ENCODE results near the gene AAK1. TPM values are rescaled to one million over a fixed set of nuclear protein-coding genes. Genes with fewer than 3 reads are reported as not detected.
"Not testable (repeated sequence)": the region's sequence is repeated elsewhere in the genome, so short reads cannot be mapped to it uniquely, and the experiment has no call there.

AAK1 gene
- polyA plus RNA-seq, 4 donors, result 8.7 to 36.5 (median 16.7) TPM

GRCh38 chr2:69647196-69647595, 3.7 kb upstream of the AAK1 start:
- not testable (repeated sequence) for DNase-seq; FAIRE-seq; H3K36me3 ChIP-seq (ENCODE audit: control insufficient read depth in 3 of 3, insufficient read depth in 2 of 3, low read depth in 1 of 3, low read length in 3 of 3); H3K9me3 ChIP-seq (ENCODE audit: control insufficient read depth in 2 of 2, insufficient read depth in 1 of 2, low read depth in 1 of 2, low read length in 1 of 2); H3K27ac ChIP-seq (ENCODE audit: low read depth in 1 of 3, low read length in 2 of 3); H3K27me3 ChIP-seq (ENCODE audit: control insufficient read depth in 3 of 3, insufficient read depth in 3 of 3, low read length in 3 of 3); H3K4me3 ChIP-seq (ENCODE audit: low read depth in 1 of 3, low read length in 3 of 3); H3K4me1 ChIP-seq (ENCODE audit: control insufficient read depth in 3 of 3, insufficient read depth in 2 of 3, low read depth in 1 of 3, low read length in 2 of 3)
- 94 to 98% (median 98%) methylated on average over 5 of the region's 5 CpGs for WGBS, 3 donors

- Histone ChIP-seq H3K27me3 (ENCODE audit: control insufficient read depth in 3 of 3, insufficient read depth in 3 of 3, low read length in 3 of 3) (no peaks in the 10 kb centered on the region), H3K4me3 (ENCODE audit: low read depth in 1 of 3, low read length in 3 of 3) (no peak overlapping the region), H3K27ac (ENCODE audit: low read depth in 1 of 3, low read length in 2 of 3) (no peak overlapping the region), H3K9me3 (ENCODE audit: control insufficient read depth in 2 of 2, insufficient read depth in 1 of 2, low read depth in 1 of 2, low read length in 1 of 2) (no peaks in the 10 kb centered on the region), H3K4me1 (ENCODE audit: control insufficient read depth in 3 of 3, insufficient read depth in 2 of 3, low read depth in 1 of 3, low read length in 2 of 3) (peaks cover 0 to 9% (median 3%) of the 10 kb centered on the region in 3 donors), H3K36me3 (ENCODE audit: control insufficient read depth in 3 of 3, insufficient read depth in 2 of 3, low read depth in 1 of 3, low read length in 3 of 3) (no peaks in the 10 kb centered on the region)
- WGBS, 3 donors, result 95 to 96% (median 96%) methylated on average over 1 of the region's 1 CpG
- no peak for DNase-seq
- no peak for FAIRE-seq
These were observed 3.2 kb upstream of the AAK1 start for GRCh38 chr2:69646714-69647113.

- FAIRE-seq (no peak), DNase-seq (no peak)
- peaks cover 4 to 9% (median 8%) of the 10 kb centered on the region in 3 donors for H3K4me1 ChIP-seq (ENCODE audit: control insufficient read depth in 3 of 3, insufficient read depth in 2 of 3, low read depth in 1 of 3, low read length in 2 of 3)
- H3K27ac ChIP-seq (ENCODE audit: low read depth in 1 of 3, low read length in 2 of 3), result no peak overlapping the region
- 56 to 68% (median 59%) methylated on average over 2 of the region's 2 CpGs for WGBS, 3 donors
- H3K36me3 ChIP-seq (ENCODE audit: control insufficient read depth in 3 of 3, insufficient read depth in 2 of 3, low read depth in 1 of 3, low read length in 3 of 3), result no peaks in the 10 kb centered on the region
- no peaks in the 10 kb centered on the region for H3K9me3 ChIP-seq (ENCODE audit: control insufficient read depth in 2 of 2, insufficient read depth in 1 of 2, low read depth in 1 of 2, low read length in 1 of 2)
- H3K27me3 ChIP-seq (ENCODE audit: control insufficient read depth in 3 of 3, insufficient read depth in 3 of 3, low read length in 3 of 3), result no peaks in the 10 kb centered on the region
- no peak overlapping the region for H3K4me3 ChIP-seq (ENCODE audit: low read depth in 1 of 3, low read length in 3 of 3)
These were observed 2.4 kb upstream of the AAK1 start for GRCh38 chr2:69645921-69646320.

- H3K4me1 ChIP-seq (ENCODE audit: control insufficient read depth in 3 of 3, insufficient read depth in 2 of 3, low read depth in 1 of 3, low read length in 2 of 3), result peaks cover 4 to 14% (median 9%) of the 10 kb centered on the region in 3 donors
- DNase-seq (peak; percentile 21 to 28), FAIRE-seq (no peak)
- no peaks in the 10 kb centered on the region for H3K27me3 ChIP-seq (ENCODE audit: control insufficient read depth in 3 of 3, insufficient read depth in 3 of 3, low read length in 3 of 3)
- peak overlapping the region; percentile 43 to 99 (median 97) for H3K27ac ChIP-seq (ENCODE audit: low read depth in 1 of 3, low read length in 2 of 3)
- peak overlapping the region; percentile 90 to 96 (median 91) for H3K4me3 ChIP-seq (ENCODE audit: low read depth in 1 of 3, low read length in 3 of 3)
- 7 to 9% (median 7%) methylated on average over 7 of the region's 7 CpGs for WGBS, 3 donors
- H3K9me3 ChIP-seq (ENCODE audit: control insufficient read depth in 2 of 2, insufficient read depth in 1 of 2, low read depth in 1 of 2, low read length in 1 of 2), result no peaks in the 10 kb centered on the region
- H3K36me3 ChIP-seq (ENCODE audit: control insufficient read depth in 3 of 3, insufficient read depth in 2 of 3, low read depth in 1 of 3, low read length in 3 of 3), result no peaks in the 10 kb centered on the region
These were observed 1.5 kb upstream of the AAK1 start for GRCh38 chr2:69645031-69645431.

GRCh38 chr2:69644506-69644979, 1.0 kb upstream of the AAK1 start:
- Histone ChIP-seq H3K27me3 (ENCODE audit: control insufficient read depth in 3 of 3, insufficient read depth in 3 of 3, low read length in 3 of 3) (no peaks in the 10 kb centered on the region), H3K27ac (ENCODE audit: low read depth in 1 of 3, low read length in 2 of 3) (peak overlapping the region; percentile 76 to 99 (median 97)), H3K4me1 (ENCODE audit: control insufficient read depth in 3 of 3, insufficient read depth in 2 of 3, low read depth in 1 of 3, low read length in 2 of 3) (peaks cover 4 to 15% (median 9%) of the 10 kb centered on the region in 3 donors), H3K4me3 (ENCODE audit: low read depth in 1 of 3, low read length in 3 of 3) (peak overlapping the region; percentile 90 to 96 (median 91)), H3K36me3 (ENCODE audit: control insufficient read depth in 3 of 3, insufficient read depth in 2 of 3, low read depth in 1 of 3, low read length in 3 of 3) (peaks cover 0 to 2% (median 0%) of the 10 kb centered on the region in 3 donors), H3K9me3 (ENCODE audit: control insufficient read depth in 2 of 2, insufficient read depth in 1 of 2, low read depth in 1 of 2, low read length in 1 of 2) (no peaks in the 10 kb centered on the region)
- 0 to 1% (median 0%) methylated on average over 15 of the region's 15 CpGs for WGBS, 3 donors
- peak in 1 of 2 donors; percentile 22 for DNase-seq
- no peak for FAIRE-seq

- Histone ChIP-seq H3K27me3 (ENCODE audit: control insufficient read depth in 3 of 3, insufficient read depth in 3 of 3, low read length in 3 of 3) (no peaks in the 10 kb centered on the region), H3K9me3 (ENCODE audit: control insufficient read depth in 2 of 2, insufficient read depth in 1 of 2, low read depth in 1 of 2, low read length in 1 of 2) (no peaks in the 10 kb centered on the region), H3K4me3 (ENCODE audit: low read depth in 1 of 3, low read length in 3 of 3) (peak overlapping the region; percentile 67 to 96 (median 91)), H3K27ac (ENCODE audit: low read depth in 1 of 3, low read length in 2 of 3) (peak overlapping the region; percentile 76 to 99 (median 97)), H3K36me3 (ENCODE audit: control insufficient read depth in 3 of 3, insufficient read depth in 2 of 3, low read depth in 1 of 3, low read length in 3 of 3) (peaks cover 0 to 4% (median 0%) of the 10 kb centered on the region in 3 donors), H3K4me1 (ENCODE audit: control insufficient read depth in 3 of 3, insufficient read depth in 2 of 3, low read depth in 1 of 3, low read length in 2 of 3) (peaks cover 7 to 20% (median 9%) of the 10 kb centered on the region in 3 donors)
- no peak for FAIRE-seq
- WGBS, 3 donors, result 0 to 1% (median 1%) methylated on average over 49 to 58 of the region's 58 CpGs
- DNase-seq, result peak; percentile 60 to 66
These were observed 584 bp downstream of the AAK1 start for GRCh38 chr2:69642709-69643601.

- no peaks in the 10 kb centered on the region for H3K27me3 ChIP-seq (ENCODE audit: control insufficient read depth in 3 of 3, insufficient read depth in 3 of 3, low read length in 3 of 3)
- H3K9me3 ChIP-seq (ENCODE audit: control insufficient read depth in 2 of 2, insufficient read depth in 1 of 2, low read depth in 1 of 2, low read length in 1 of 2), result no peaks in the 10 kb centered on the region
- H3K27ac ChIP-seq (ENCODE audit: low read depth in 1 of 3, low read length in 2 of 3), result peak overlapping the region in 2 of 3 donors; percentile 97 to 99
- H3K4me1 ChIP-seq (ENCODE audit: control insufficient read depth in 3 of 3, insufficient read depth in 2 of 3, low read depth in 1 of 3, low read length in 2 of 3), result peaks cover 7 to 21% (median 9%) of the 10 kb centered on the region in 3 donors
- FAIRE-seq (no peak), DNase-seq (no peak)
- peak overlapping the region; percentile 67 to 96 (median 91) for H3K4me3 ChIP-seq (ENCODE audit: low read depth in 1 of 3, low read length in 3 of 3)
- H3K36me3 ChIP-seq (ENCODE audit: control insufficient read depth in 3 of 3, insufficient read depth in 2 of 3, low read depth in 1 of 3, low read length in 3 of 3), result peaks cover 0 to 4% (median 0%) of the 10 kb centered on the region in 3 donors
- WGBS, 3 donors, result 30 to 54% (median 43%) methylated on average over 12 of the region's 12 CpGs
These were observed 1.4 kb downstream of the AAK1 start for GRCh38 chr2:69641887-69642708.

- DNase-seq (no peak), FAIRE-seq (no peak)
- WGBS, 3 donors, result 54 to 73% (median 59%) methylated on average over 3 of the region's 3 CpGs
- no peaks in the 10 kb centered on the region for H3K27me3 ChIP-seq (ENCODE audit: control insufficient read depth in 3 of 3, insufficient read depth in 3 of 3, low read length in 3 of 3)
- peak overlapping the region in 1 of 3 donors; percentile 41 for H3K27ac ChIP-seq (ENCODE audit: low read depth in 1 of 3, low read length in 2 of 3)
- H3K4me1 ChIP-seq (ENCODE audit: control insufficient read depth in 3 of 3, insufficient read depth in 2 of 3, low read depth in 1 of 3, low read length in 2 of 3), result peaks cover 7 to 21% (median 9%) of the 10 kb centered on the region in 3 donors
- H3K36me3 ChIP-seq (ENCODE audit: control insufficient read depth in 3 of 3, insufficient read depth in 2 of 3, low read depth in 1 of 3, low read length in 3 of 3), result peaks cover 0 to 4% (median 0%) of the 10 kb centered on the region in 3 donors
- H3K9me3 ChIP-seq (ENCODE audit: control insufficient read depth in 2 of 2, insufficient read depth in 1 of 2, low read depth in 1 of 2, low read length in 1 of 2), result no peaks in the 10 kb centered on the region
- H3K4me3 ChIP-seq (ENCODE audit: low read depth in 1 of 3, low read length in 3 of 3), result peak overlapping the region; percentile 31 to 91 (median 67)
These were observed 2.1 kb downstream of the AAK1 start for GRCh38 chr2:69641471-69641870.

All from small intestine (tissue), 7 donors.